Tibial nerve (tissue), 4 donors: ENCODE results near the gene SECISBP2.

Experiments
- CTCF ChIP-seq, 5 experiments: fragments of 200-600 bp in 3 of 5; fragments of 450-650 bp in 2 of 5; sonication (generic) in 3 of 5; IDR thresholded peaks; one replicate each; pipeline ENCODE4 v1.5.1; 2016 to 2019; ENCODE audit warnings: antibody characterized with exemption in 5 of 5, mild to moderate bottlenecking in 3 of 5, moderate library complexity in 2 of 5
- EP300 ChIP-seq, 2 donors: sonication (generic); formaldehyde crosslinking; IDR thresholded peaks; one replicate each; pipeline ENCODE4 v1.6.1; 2017; ENCODE audit warnings: antibody characterized with exemption in 2 of 2, mild to moderate bottlenecking in 1 of 2
- POLR2A ChIP-seq, 2 donors: fragments of 450-650 bp; IDR thresholded peaks; one replicate each; pipeline ENCODE4 v1.6.1; 2017; ENCODE audit warnings: antibody characterized with exemption in 2 of 2, mild to moderate bottlenecking in 2 of 2, moderate library complexity in 2 of 2

DNA sequence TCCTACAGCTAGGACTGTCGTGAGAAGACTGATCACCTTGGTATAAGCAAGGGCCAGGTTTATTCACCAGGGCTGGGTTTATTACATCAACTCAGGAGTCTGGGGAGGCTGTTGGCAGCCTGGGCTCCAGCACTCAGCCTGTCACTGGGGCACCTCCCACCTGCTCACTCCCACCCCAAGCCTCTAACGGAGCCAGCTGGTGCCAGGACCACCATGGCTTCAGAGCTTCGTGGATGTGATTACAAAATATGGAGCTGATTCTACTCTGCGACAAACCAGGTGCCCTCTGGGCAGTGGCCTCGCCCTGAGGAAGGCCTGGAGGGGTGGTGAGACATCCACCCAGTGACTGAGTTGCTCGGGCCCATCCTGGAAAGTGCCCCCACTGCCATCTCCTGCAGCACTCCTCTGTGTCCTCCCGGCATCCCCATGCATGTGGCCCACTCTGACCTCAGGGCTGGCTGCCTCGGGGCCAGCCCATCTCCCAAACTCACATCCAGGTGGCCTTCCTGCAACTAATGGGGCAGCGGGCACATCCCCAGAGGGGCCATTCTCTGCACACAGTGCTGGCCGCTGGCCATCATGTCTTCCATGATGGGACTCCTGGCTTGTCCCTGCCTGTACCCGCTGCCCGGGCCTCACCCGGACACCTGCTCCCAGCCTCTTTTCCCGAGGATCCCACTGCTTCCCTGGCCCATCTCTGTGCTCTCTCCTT, 49.6 kb downstream of the SECISBP2 start:
- TF ChIP-seq CTCF (IDR thresholded peaks at IDR 0.05) (no peak), POLR2A (IDR thresholded peaks at IDR 0.05) (no peak), EP300 (IDR thresholded peaks at IDR 0.05) (no peak)
